Measurements from ENCODE around the gene TMEM198.

Gene TMEM198

GRCh38 chr2:219547621-219548020 is 3.8 kb downstream of the TMEM198 start:
- no peak for DNase-seq (ENCODE audit: low read depth, low spot score)
- Histone ChIP-seq H3K9me3 (ENCODE audit: control insufficient read depth, insufficient read depth, low read length) (no peaks in the 10 kb centered on the region), H3K4me1 (ENCODE audit: control insufficient read depth, insufficient read depth, low read length) (0 out of 2 replicates have a peak, but pooled peaks cover 5% of the 10 kb centered on the region), H3K27me3 (ENCODE audit: control insufficient read depth, insufficient read depth, low read length) (no peaks in the 10 kb centered on the region), H3K36me3 (ENCODE audit: control insufficient read depth, insufficient read depth, low read length) (peaks cover 7% of the 10 kb centered on the region; the same call in 1 of the 2 replicates), H3K27ac (ENCODE audit: low read length) (no peak overlapping the region), H3K4me3 (ENCODE audit: low read length) (no peak overlapping the region)
- no CpG with 5 or more reads among the region's 26 CpGs for WGBS (ENCODE audit: insufficient coverage, insufficient read length)

DNA sequence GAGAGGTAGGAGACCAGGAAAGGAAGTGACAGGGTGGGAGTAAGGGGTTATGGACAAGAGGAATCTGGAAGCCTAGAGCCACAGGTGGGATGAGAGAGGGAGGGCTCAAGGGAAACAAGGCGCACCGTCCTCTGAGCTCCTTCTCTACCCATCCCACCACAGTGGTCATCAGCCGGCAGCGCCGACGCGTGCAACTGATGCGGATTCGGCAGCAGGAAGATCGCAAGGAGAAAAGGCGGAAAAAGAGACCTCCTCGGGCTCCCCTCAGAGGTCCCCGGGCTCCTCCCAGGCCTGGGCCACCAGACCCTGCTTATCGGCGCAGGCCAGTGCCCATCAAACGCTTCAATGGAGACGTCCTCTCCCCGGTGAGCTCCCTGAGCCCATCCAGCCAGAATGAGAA is 5.2 kb downstream of the TMEM198 start:
- WGBS (ENCODE audit: insufficient coverage, insufficient read length): no CpG with 5 or more reads among the region's 18 CpGs
- Histone ChIP-seq H3K27me3 (ENCODE audit: control insufficient read depth, insufficient read depth, low read length) (no peaks in the 10 kb centered on the region; the same call in 1 of the 2 replicates), H3K36me3 (ENCODE audit: control insufficient read depth, insufficient read depth, low read length) (peaks cover 7% of the 10 kb centered on the region; the same call in 1 of the 2 replicates), H3K27ac (ENCODE audit: low read length) (no peak overlapping the region), H3K4me3 (ENCODE audit: low read length) (no peak overlapping the region), H3K9me3 (ENCODE audit: control insufficient read depth, insufficient read depth, low read length) (no peaks in the 10 kb centered on the region), H3K4me1 (ENCODE audit: control insufficient read depth, insufficient read depth, low read length) (0 out of 2 replicates have a peak, but pooled peaks cover 5% of the 10 kb centered on the region)
- DNase-seq (ENCODE audit: low read depth, low spot score): no peak

DNA sequence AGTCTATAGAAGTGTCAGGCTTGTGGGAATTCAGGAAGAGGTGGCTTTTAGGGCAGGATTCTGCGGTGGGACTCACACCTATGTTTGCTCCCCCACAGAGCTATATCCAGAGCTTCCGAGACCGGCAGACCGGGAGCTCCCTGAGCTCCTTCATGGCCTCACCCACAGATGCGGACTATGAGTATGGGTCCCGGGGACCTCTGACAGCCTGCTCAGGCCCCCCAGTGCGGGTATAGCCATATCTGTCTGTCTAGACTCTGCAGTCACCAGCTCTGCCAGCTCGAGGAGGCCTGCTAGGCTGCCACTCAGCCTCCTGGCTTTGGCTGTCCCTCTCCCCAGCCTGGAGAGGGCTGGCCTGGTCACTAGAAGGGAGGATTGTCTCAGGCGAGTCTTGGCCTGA is 5.8 kb downstream of the TMEM198 start:
- Histone ChIP-seq H3K4me1 (ENCODE audit: control insufficient read depth, insufficient read depth, low read length) (0 out of 2 replicates have a peak, but pooled peaks cover 4% of the 10 kb centered on the region), H3K27ac (ENCODE audit: low read length) (no peak overlapping the region), H3K9me3 (ENCODE audit: control insufficient read depth, insufficient read depth, low read length) (no peaks in the 10 kb centered on the region), H3K36me3 (ENCODE audit: control insufficient read depth, insufficient read depth, low read length) (peaks cover 7% of the 10 kb centered on the region; the same call in 1 of the 2 replicates), H3K4me3 (ENCODE audit: low read length) (no peak overlapping the region), H3K27me3 (ENCODE audit: control insufficient read depth, insufficient read depth, low read length) (no peaks in the 10 kb centered on the region; the same call in 1 of the 2 replicates)
- DNase-seq (ENCODE audit: low read depth, low spot score): no peak
- WGBS (ENCODE audit: insufficient coverage, insufficient read length): no CpG with 5 or more reads among the region's 9 CpGs

DNA sequence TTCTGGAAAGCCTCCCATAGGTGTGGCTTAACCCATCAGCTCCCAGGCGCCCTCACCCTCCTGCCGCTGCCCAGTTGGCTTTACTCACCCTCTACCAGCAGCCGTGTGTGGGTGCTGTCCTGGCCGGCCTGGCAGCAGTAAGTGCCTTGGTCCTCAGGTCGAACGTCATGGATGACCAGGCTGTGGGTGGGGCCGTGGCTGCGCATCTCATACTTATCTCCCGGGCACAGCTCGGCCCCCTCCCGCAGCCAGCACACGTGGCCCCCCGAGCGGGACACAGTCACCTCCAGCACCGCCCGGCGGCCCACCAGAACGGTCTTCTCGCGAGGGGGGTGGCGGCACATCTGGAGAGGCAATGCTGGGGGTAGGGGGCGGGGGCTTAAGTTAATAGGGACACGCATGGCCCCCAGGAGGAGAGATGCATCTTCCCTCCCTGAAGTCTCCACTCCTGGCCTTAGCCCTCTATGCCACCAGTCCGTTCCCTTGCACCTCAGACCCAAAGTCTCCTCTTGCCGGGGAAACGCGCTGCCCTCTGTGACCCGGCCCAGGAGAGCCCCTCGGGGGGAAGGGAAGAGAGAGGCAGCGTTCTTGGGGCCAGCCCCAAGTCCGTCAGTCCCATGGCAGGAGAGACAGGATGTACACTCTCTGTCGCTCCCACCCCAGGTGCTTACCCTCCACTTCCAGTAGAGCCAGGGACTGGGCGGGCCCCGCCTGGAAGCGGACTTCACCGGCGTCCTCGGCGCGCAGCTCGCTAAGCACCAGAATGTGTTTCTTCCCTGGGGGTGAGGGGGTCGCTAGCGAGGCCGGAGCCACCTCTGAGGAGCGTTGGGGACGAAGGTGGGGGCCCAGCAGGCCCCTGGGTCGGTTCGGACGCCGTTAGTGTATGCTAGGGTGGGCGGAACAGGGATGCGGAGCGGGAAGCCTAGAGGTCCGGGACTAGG is 7.9 kb downstream of the TMEM198 start:
- Histone ChIP-seq H3K4me1 (ENCODE audit: control insufficient read depth, insufficient read depth, low read length) (0 out of 2 replicates have a peak, but pooled peaks cover 4% of the 10 kb centered on the region), H3K4me3 (ENCODE audit: low read length) (peak overlapping the region; percentile 65; the same call in 1 of the 2 replicates), H3K9me3 (ENCODE audit: control insufficient read depth, insufficient read depth, low read length) (no peaks in the 10 kb centered on the region), H3K36me3 (ENCODE audit: control insufficient read depth, insufficient read depth, low read length) (peaks cover 7% of the 10 kb centered on the region; the same call in 1 of the 2 replicates), H3K27me3 (ENCODE audit: control insufficient read depth, insufficient read depth, low read length) (no peaks in the 10 kb centered on the region; the same call in 1 of the 2 replicates), H3K27ac (ENCODE audit: low read length) (no peak overlapping the region)
- WGBS (ENCODE audit: insufficient coverage, insufficient read length): no CpG with 5 or more reads among the region's 54 CpGs
- DNase-seq (ENCODE audit: low read depth, low spot score): no peak

DNA sequence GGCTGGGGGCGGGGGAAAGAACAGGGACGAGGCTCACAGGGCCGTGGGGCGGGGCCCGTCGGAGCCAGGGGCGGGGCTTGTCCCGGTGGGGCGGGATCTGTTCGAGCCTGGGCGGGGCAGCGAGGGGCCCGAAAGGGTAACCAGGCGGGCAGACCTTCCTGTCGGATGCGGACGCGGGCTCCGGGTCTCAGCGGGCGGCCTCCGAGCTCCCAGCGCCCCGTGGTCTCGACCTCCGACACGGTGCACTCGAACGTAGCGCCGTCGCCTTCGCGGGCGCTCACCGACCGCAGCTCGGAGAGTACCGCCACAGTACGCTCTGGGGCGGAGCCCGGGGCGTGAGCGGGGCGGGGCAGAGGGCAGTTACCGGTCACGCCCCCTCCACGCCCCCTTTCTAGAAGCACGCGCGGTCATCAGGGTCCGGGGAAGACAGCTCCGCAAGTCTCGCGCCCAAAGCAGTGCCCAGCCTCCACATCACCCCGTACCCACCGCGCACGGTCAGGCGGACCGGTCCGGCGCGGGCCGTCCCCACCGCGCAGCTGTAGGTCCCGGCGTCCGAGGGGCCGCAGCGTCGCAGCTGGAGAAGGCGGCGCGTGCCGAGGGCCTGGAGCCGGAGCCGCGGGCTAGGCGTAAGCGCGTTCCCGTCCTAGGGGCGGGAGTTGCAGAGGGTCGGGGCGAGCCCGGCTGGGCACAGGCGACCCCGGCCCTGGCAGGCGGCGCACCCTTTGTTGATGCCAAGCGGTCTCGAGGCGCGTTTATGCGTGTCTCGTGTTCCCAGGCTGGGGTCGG is 8.7 kb downstream of the TMEM198 start:
- WGBS (ENCODE audit: insufficient coverage, insufficient read length): no CpG with 5 or more reads among the region's 99 CpGs
- no peaks in the 10 kb centered on the region; the same call in 1 of the 2 replicates for H3K27me3 ChIP-seq (ENCODE audit: control insufficient read depth, insufficient read depth, low read length)
- peaks cover 7% of the 10 kb centered on the region; the same call in 1 of the 2 replicates for H3K36me3 ChIP-seq (ENCODE audit: control insufficient read depth, insufficient read depth, low read length)
- H3K4me1 ChIP-seq (ENCODE audit: control insufficient read depth, insufficient read depth, low read length): 0 out of 2 replicates have a peak, but pooled peaks cover 4% of the 10 kb centered on the region
- DNase-seq (ENCODE audit: low read depth, low spot score): no peak
- H3K9me3 ChIP-seq (ENCODE audit: control insufficient read depth, insufficient read depth, low read length): no peaks in the 10 kb centered on the region
- H3K4me3 ChIP-seq (ENCODE audit: low read length): peak overlapping the region; percentile 65; the same call in 1 of the 2 replicates
- no peak overlapping the region for H3K27ac ChIP-seq (ENCODE audit: low read length)

GRCh38 chr2:219553168-219553417 is 9.3 kb downstream of the TMEM198 start:
- Histone ChIP-seq H3K9me3 (ENCODE audit: control insufficient read depth, insufficient read depth, low read length) (no peaks in the 10 kb centered on the region), H3K27ac (ENCODE audit: low read length) (no peak overlapping the region), H3K4me3 (ENCODE audit: low read length) (peak overlapping the region; percentile 65; the same call in 1 of the 2 replicates), H3K27me3 (ENCODE audit: control insufficient read depth, insufficient read depth, low read length) (no peaks in the 10 kb centered on the region; the same call in 1 of the 2 replicates), H3K4me1 (ENCODE audit: control insufficient read depth, insufficient read depth, low read length) (0 out of 2 replicates have a peak, but pooled peaks cover 4% of the 10 kb centered on the region), H3K36me3 (ENCODE audit: control insufficient read depth, insufficient read depth, low read length) (peaks cover 3% of the 10 kb centered on the region; the same call in 1 of the 2 replicates)
- no CpG with 5 or more reads among the region's 7 CpGs for WGBS (ENCODE audit: insufficient coverage, insufficient read length)
- DNase-seq (ENCODE audit: low read depth, low spot score): no peak

DNA sequence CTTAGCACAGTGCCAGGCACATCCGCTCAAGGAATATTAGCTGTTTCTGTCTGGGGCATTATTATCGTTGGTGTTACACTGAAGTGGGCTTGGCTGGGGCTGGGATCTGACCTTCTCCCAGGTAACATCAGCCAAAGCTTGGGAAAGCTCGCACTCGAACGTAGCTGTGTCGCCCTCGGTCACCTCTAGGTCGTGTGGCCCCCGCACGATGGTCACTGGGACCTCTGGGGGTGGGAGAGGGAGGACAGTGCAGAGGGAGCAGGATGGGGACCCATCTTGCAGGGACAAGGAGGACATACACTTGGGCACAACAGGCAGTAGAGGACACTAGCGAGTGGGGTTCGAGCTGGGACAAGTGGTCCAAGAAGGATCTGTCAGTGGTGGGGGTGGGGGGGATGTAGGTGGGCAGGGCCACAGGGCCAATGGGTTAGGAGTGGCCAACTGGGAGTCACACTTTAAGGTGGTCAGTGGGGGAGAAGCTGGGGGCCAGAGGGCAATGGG is 9.7 kb downstream of the TMEM198 start:
- no peaks in the 10 kb centered on the region; the same call in 1 of the 2 replicates for H3K27me3 ChIP-seq (ENCODE audit: control insufficient read depth, insufficient read depth, low read length)
- WGBS (ENCODE audit: insufficient coverage, insufficient read length): no CpG with 5 or more reads among the region's 12 CpGs
- H3K27ac ChIP-seq (ENCODE audit: low read length): no peak overlapping the region
- H3K9me3 ChIP-seq (ENCODE audit: control insufficient read depth, insufficient read depth, low read length): no peaks in the 10 kb centered on the region
- H3K4me1 ChIP-seq (ENCODE audit: control insufficient read depth, insufficient read depth, low read length): 0 out of 2 replicates have a peak, but pooled peaks cover 4% of the 10 kb centered on the region
- no peak overlapping the region for H3K4me3 ChIP-seq (ENCODE audit: low read length)
- DNase-seq (ENCODE audit: low read depth, low spot score): no peak
- peaks cover 3% of the 10 kb centered on the region; the same call in 1 of the 2 replicates for H3K36me3 ChIP-seq (ENCODE audit: control insufficient read depth, insufficient read depth, low read length)

GRCh38 chr2:219554350-219554749 is 10.5 kb downstream of the TMEM198 start:
- H3K4me1 ChIP-seq (ENCODE audit: control insufficient read depth, insufficient read depth, low read length): 0 out of 2 replicates have a peak, but pooled peaks cover 4% of the 10 kb centered on the region
- H3K27me3 ChIP-seq (ENCODE audit: control insufficient read depth, insufficient read depth, low read length): no peaks in the 10 kb centered on the region; the same call in 1 of the 2 replicates
- no CpG with 5 or more reads among the region's 15 CpGs for WGBS (ENCODE audit: insufficient coverage, insufficient read length)
- DNase-seq (ENCODE audit: low read depth, low spot score): no peak
- peaks cover 3% of the 10 kb centered on the region; the same call in 1 of the 2 replicates for H3K36me3 ChIP-seq (ENCODE audit: control insufficient read depth, insufficient read depth, low read length)
- H3K27ac ChIP-seq (ENCODE audit: low read length): no peak overlapping the region
- H3K4me3 ChIP-seq (ENCODE audit: low read length): no peak overlapping the region
- H3K9me3 ChIP-seq (ENCODE audit: control insufficient read depth, insufficient read depth, low read length): no peaks in the 10 kb centered on the region

GRCh38 chr2:219555956-219556355 is 12.1 kb downstream of the TMEM198 start:
- no CpG with 5 or more reads among the region's 20 CpGs for WGBS (ENCODE audit: insufficient coverage, insufficient read length)
- H3K4me3 ChIP-seq (ENCODE audit: low read length): no peak overlapping the region
- H3K27ac ChIP-seq (ENCODE audit: low read length): no peak overlapping the region
- no peaks in the 10 kb centered on the region for H3K9me3 ChIP-seq (ENCODE audit: control insufficient read depth, insufficient read depth, low read length)
- H3K27me3 ChIP-seq (ENCODE audit: control insufficient read depth, insufficient read depth, low read length): no peaks in the 10 kb centered on the region; the same call in 1 of the 2 replicates
- peaks cover 3% of the 10 kb centered on the region; the same call in 1 of the 2 replicates for H3K36me3 ChIP-seq (ENCODE audit: control insufficient read depth, insufficient read depth, low read length)
- peaks cover 7% of the 10 kb centered on the region for H3K4me1 ChIP-seq (ENCODE audit: control insufficient read depth, insufficient read depth, low read length)
- no peak for DNase-seq (ENCODE audit: low read depth, low spot score)

GRCh38 chr2:219556413-219556812 is 12.6 kb downstream of the TMEM198 start:
- no CpG with 5 or more reads among the region's 19 CpGs for WGBS (ENCODE audit: insufficient coverage, insufficient read length)
- no peak for DNase-seq (ENCODE audit: low read depth, low spot score)

More at GRCh38 chr2:219556413-219556812, 12.6 kb downstream of the TMEM198 start:
- H3K27me3 ChIP-seq (ENCODE audit: control insufficient read depth, insufficient read depth, low read length): no peaks in the 10 kb centered on the region; the same call in 1 of the 2 replicates
- no peaks in the 10 kb centered on the region for H3K9me3 ChIP-seq (ENCODE audit: control insufficient read depth, insufficient read depth, low read length)
- no peak overlapping the region for H3K4me3 ChIP-seq (ENCODE audit: low read length)
- H3K27ac ChIP-seq (ENCODE audit: low read length): no peak overlapping the region
- H3K4me1 ChIP-seq (ENCODE audit: control insufficient read depth, insufficient read depth, low read length): peaks cover 9% of the 10 kb centered on the region
- peaks cover 3% of the 10 kb centered on the region; the same call in 1 of the 2 replicates for H3K36me3 ChIP-seq (ENCODE audit: control insufficient read depth, insufficient read depth, low read length)

Data from iPS DF 6.9 (cell line).